ENCODE results near the gene CPSF4L.
A peak's percentile ranks its signal among the peaks of the same experiment; 100 is the strongest.

The CPSF4L gene

DNA sequence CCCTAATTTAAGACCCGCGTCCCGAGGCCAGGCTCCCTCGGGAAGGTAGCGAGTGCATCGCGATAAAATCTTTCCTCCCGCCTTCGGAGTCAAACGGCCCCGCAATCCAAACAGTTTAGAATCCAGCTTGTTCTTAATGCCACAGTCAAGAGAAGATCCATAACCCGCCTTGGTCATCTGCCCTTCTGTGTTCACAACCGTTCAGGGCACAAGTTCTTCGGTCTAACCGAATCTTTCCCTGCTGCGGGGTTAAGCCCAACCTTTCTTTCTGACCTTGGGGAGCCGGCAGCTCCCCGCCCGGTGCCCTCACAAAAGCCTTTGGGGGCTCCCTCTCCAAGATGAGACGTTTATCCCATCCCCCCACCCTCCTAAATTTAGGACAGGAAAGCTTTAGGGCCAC, 30.3 kb downstream of the CPSF4L start:
- no peak for DNase-seq

DNA sequence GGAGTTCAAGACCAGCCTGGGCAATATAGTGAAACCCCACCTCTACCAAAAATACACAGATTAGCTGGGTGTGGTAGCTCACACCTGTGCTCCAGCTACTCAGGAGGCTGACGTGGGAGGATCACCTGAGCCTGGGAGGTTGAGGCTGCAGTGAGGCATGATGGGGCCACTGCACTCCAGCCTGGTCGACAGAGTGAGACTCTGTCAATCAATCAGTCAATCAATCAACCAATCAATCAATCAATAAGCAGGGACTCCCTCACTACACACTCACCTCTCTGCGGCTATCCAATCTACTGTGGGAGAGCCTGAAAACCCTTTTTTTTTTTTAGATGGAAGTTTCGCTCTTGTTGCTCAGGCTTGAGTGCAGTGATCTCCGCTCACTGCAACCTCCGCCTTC, 31.6 kb downstream of the CPSF4L start:
- DNase-seq, result no peak

DNA sequence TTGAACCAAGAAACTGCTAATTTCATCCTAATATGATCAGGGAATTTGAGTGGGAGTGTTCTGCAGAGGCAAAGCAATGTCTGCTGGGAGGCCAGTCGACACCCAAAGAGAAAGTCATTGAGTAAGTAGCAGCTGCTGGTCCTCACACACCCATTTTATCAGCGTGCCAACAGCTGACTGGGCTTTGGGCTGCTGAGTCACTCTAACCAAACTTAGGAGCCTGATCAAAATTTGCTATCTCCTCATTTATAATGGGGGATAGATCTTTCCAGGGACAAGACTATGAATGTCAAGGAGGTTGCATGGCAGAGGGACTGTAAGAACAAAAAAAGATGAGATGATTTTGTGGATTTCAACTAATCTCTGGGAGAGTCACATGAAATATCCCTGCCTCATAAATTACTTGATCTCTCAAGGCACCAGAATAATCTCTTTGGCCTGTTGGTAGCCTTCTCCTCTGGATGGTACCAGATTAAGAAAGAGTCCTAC, 32.9 kb downstream of the CPSF4L start:
- peak; percentile 13 to 45 for DNase-seq

- DNase-seq, result no peak
These were observed 33.7 kb downstream of the CPSF4L start for GRCh38 chr17:73227944-73228343.

GRCh38 chr17:73227379-73227778, 34.3 kb downstream of the CPSF4L start:
- DNase-seq, result no peak

DNA sequence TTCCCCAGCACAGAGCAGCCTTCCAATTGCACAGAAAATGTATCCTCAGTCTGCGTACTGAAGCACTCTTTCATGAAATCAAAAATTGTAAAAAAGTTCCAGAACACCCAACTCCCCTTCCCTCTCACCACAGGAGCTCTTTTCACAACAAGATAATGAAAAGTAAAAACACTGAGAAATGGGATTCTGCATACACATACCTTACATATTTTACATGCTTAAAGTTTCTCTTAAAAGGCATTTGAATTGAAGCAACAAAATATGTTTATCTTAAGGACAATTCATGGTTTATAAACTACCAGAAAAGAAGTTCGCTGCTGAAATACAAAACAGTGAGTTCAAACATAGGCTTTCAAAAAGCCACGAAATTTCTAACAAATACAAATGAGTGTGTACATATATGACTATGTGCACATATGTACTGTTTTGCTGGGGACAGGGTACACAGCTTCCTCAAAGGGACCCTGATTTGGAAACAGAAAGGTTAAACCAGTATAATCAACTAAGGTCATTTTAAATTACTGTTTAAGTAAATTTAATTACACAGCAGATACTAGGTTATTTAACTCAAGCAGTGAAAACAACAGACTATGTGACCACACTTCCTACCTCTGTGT, 35.0 kb downstream of the CPSF4L start:
- DNase-seq, result no peak

GRCh38 chr17:73224663-73225305, 36.9 kb downstream of the CPSF4L start:
- DNase-seq, result no peak

DNA sequence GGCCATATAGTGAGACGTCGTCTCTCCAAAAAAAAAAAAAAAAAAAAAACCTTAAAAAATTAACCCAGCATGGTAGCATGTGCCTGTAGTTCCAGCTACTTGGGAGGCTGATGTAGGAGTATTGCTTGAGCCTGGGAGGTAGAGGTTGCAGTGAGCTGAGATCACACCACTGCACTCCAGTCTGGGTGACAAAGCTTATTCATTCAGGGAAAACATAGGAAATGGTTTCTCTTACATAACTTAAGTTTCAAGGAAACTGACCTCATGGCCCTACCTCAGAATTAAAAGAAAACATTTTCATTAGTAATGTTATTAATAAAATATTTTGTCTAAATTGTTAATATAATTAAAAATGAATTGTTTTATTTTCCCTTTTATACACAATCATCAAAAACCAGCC, 37.4 kb downstream of the CPSF4L start:
- DNase-seq, result no peak

GRCh38 chr17:73223626-73224230, 38.0 kb downstream of the CPSF4L start:
- no peak for DNase-seq

GRCh38 chr17:73215447-73215846, 46.2 kb downstream of the CPSF4L start:
- no peak for DNase-seq

GRCh38 chr17:73214851-73215250, 46.8 kb downstream of the CPSF4L start:
- no peak for DNase-seq

DNA sequence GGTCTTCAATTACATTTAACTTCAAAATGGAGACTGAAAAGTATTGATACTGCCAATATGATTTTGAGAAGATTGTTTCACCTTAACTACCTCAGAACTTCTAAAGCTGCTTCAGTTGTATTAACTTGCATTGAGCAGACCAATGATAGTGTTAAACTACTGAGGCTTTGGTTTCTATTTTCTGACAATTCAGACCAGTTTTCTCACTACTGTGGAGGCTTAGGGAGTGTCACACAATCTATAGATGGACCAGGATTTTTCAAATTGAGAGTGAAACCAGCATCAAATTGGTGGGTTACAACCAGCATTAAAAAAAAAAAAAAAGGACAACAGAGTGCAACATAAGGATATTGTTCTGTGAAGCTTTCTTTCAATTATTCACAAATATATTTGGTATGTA, 47.7 kb downstream of the CPSF4L start:
- DNase-seq, result no peak

DNA sequence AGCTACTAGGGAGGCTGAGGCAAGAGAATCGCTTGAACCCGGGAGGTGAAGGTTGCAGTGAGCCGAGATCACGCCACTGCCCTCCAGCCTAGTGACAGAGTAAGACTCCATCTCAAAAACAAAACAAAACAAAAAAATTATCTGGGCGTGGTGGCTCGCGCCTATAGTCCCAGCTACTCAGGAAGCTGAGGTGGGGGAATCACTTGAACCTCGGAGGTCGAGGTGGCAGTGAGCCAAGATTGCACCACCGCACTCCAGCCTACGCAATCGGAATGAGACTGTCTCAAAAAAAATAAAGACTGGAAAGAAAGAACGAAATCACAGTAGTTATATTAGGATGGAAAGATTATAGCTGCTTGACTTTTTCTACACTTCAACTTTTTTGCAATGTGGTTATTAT, 49.9 kb downstream of the CPSF4L start:
- DNase-seq, result no peak

- DNase-seq, result no peak
These were observed 51.5 kb downstream of the CPSF4L start for GRCh38 chr17:73210002-73210678.

GRCh38 chr17:73209436-73209835, 52.2 kb downstream of the CPSF4L start:
- DNase-seq, result no peak

DNA sequence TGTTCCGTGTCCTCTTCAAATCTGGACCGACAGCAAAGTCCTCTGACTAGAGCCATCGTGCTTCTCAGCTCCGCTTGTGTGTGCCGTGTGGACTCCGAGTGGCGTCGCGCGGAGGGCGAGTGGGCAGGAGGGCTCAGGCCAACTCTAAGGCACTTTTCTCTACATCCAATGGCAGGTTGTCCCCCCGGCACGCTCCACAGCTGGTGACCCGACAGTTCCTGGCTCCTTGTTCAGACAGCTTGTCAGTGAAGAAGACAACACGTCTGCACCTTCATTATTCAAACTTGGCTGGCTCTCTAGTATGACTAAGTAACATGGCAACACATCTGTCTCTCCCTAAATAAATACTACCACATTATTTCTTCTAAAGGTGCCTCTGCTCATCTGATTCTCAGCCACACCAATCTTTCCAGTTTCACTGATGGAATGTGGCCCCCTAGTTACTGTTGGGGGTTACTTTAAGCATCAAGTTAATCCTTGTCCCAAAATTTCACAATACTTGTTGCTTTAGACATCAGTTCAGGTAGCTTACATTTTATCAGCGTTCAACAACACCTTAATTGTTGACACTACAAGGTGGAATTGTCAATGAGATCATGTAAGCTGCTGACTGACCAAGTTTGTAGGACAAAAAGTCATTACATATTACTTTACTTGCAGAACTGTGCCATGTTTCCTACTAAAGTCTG, 53.4 kb downstream of the CPSF4L start:
- no peak for DNase-seq

DNA sequence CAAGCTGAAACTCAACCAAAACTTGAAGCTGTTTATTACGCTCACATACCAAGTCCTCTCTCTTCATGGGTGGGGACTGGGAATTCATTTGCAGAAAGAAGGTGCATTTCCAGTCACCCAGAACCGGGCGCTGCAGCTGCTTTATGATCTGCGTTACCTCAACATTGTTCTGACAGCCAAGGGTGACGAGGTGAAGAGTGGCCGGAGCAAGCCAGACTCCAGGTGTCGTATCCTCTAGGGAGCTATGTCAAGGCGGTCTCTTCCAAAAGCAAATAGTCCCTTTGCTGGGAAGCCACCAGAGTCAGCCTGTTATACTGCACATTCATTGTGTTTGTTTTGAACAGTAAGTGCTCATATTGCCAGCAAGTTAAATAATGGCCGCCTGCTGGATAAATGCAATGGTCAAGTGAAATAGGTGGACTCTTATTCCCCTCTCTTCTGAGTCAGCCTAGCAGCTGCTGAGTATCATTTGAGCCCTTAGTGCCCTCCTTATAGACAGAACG, 56.2 kb downstream of the CPSF4L start:
- no peak for DNase-seq

- no peak for DNase-seq
These were observed 57.7 kb downstream of the CPSF4L start for GRCh38 chr17:73203788-73204479.

GRCh38 chr17:73203135-73203787, 58.4 kb downstream of the CPSF4L start:
- no peak for DNase-seq

DNA sequence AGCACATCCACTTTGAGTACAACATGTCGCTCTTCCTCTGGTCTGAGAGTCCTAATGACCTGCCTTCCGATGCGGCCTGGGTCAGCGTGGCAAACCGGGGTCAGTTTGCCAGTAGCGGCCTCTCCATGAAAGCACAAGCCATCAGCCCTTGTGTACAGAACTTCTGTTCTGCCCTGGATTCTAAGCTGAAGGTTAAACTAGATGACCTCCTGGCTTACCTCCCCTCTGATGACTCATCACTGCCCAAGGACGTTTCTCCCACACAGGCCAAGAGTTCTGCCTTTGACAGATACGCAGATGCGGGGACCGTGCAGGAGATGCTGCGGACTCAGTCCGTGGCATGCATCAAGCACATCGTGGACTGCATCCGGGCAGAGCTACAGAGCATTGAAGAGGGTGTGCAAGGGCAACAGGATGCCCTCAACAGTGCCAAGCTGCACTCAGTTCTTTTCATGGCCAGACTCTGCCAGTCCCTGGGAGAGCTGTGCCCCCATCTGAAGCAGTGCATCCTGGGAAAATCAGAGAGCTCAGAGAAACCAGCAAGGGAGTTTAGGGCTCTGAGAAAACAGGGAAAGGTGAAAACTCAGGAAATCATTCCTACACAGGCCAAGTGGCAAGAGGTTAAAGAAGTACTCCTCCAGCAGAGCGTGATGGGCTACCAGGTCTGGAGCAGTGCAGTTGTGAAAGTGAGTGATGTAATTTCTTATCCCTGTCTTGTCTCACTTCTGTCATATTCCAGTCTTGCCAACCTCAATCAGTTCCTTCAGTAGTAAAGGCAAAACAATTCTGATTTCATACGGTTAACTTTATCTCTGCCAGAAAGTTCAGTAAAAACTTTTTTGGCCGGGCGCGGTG, 60.2 kb downstream of the CPSF4L start:
- DNase-seq, result no peak

DNA sequence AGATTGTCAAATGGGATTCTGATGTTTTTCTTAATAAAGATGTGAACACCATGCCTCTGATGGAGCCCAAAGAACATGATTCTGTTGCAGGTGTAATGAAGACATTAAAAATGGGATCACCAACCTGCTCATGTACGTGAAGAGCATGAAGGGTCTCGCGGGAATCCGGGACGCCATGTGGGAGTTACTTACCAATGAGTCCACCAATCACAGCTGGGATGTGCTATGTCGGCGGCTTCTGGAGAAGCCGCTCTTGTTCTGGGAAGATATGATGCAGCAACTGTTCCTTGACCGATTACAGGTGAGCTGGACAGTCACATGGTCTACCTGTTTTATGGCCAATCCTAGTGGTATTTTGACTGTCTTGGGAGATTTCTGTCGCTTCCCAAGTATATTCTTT, 61.2 kb downstream of the CPSF4L start:
- no peak for DNase-seq

Measured in NCI-H446 (cell line).